ENCODE results near the gene TAF11L5.

DNA sequence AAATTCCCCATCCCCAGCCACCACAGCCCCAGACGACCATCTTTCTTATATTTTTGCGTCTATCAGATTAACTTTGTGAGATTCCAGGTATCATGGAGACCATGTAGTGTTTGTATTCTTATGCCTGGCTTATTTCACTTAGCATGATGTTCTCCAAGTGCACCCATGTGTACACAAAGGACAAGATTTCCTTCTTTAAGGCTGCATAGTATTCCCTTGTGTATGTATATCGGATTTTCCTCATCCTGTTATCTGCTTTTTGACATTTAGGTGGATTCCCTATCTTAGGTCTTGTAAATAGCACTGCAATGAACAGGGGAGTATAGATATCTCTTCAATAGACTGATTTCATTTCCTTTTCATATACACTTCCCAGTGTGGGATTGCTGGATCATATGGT, 32.3 kb upstream of the TAF11L5 start:
- TF ChIP-seq, protein P1, sequence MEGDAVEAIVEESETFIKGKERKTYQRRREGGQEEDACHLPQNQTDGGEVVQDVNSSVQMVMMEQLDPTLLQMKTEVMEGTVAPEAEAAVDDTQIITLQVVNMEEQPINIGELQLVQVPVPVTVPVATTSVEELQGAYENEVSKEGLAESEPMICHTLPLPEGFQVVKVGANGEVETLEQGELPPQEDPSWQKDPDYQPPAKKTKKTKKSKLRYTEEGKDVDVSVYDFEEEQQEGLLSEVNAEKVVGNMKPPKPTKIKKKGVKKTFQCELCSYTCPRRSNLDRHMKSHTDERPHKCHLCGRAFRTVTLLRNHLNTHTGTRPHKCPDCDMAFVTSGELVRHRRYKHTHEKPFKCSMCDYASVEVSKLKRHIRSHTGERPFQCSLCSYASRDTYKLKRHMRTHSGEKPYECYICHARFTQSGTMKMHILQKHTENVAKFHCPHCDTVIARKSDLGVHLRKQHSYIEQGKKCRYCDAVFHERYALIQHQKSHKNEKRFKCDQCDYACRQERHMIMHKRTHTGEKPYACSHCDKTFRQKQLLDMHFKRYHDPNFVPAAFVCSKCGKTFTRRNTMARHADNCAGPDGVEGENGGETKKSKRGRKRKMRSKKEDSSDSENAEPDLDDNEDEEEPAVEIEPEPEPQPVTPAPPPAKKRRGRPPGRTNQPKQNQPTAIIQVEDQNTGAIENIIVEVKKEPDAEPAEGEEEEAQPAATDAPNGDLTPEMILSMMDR (IDR thresholded peaks at IDR 0.05) = no peak
- TF ChIP-seq POLR2AphosphoS5 (IDR thresholded peaks at IDR 0.05) = no peak
